HepG2 (cell line): Measurements from ENCODE around the gene DOCK2.

Experiments used
- TF ChIP-seq, protein P1 (sequence below): sonication (generic); formaldehyde crosslinking; conservative IDR thresholded peaks from 2 replicates; pipeline ENCODE4 v1.8.0; 2022; ENCODE audit warnings: low read depth, missing genetic modification reagents
- TF ChIP-seq, protein P2 (sequence below): sonication (generic); formaldehyde crosslinking; IDR thresholded peaks from 2 replicates; pipeline ENCODE4 v1.4.0; 2020; ENCODE audit warnings: missing genetic modification reagents, borderline replicate concordance

DNA sequence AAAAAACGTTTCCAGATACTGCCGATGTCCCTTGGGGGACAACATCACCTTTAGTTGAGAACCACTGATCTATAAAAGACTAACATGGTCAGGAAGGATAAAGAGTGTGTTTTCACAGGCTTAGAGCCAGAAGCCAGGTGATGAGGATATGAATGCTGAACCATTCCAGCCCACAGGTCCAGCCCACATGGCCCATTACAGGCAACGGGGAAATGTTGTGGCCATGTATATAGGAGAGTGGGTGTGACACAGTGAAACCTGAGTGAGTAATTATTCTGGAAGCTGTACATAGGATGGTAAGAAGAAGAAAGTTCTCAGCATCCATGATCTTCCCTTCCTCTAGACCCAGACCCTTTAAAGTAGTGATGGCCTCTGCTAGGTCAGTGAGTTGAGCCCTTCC lies 412.6 kb downstream of the DOCK2 start:
- TF ChIP-seq, protein P1, sequence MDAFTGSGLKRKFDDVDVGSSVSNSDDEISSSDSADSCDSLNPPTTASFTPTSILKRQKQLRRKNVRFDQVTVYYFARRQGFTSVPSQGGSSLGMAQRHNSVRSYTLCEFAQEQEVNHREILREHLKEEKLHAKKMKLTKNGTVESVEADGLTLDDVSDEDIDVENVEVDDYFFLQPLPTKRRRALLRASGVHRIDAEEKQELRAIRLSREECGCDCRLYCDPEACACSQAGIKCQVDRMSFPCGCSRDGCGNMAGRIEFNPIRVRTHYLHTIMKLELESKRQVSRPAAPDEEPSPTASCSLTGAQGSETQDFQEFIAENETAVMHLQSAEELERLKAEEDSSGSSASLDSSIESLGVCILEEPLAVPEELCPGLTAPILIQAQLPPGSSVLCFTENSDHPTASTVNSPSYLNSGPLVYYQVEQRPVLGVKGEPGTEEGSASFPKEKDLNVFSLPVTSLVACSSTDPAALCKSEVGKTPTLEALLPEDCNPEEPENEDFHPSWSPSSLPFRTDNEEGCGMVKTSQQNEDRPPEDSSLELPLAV, result no peak
- TF ChIP-seq, protein P2, sequence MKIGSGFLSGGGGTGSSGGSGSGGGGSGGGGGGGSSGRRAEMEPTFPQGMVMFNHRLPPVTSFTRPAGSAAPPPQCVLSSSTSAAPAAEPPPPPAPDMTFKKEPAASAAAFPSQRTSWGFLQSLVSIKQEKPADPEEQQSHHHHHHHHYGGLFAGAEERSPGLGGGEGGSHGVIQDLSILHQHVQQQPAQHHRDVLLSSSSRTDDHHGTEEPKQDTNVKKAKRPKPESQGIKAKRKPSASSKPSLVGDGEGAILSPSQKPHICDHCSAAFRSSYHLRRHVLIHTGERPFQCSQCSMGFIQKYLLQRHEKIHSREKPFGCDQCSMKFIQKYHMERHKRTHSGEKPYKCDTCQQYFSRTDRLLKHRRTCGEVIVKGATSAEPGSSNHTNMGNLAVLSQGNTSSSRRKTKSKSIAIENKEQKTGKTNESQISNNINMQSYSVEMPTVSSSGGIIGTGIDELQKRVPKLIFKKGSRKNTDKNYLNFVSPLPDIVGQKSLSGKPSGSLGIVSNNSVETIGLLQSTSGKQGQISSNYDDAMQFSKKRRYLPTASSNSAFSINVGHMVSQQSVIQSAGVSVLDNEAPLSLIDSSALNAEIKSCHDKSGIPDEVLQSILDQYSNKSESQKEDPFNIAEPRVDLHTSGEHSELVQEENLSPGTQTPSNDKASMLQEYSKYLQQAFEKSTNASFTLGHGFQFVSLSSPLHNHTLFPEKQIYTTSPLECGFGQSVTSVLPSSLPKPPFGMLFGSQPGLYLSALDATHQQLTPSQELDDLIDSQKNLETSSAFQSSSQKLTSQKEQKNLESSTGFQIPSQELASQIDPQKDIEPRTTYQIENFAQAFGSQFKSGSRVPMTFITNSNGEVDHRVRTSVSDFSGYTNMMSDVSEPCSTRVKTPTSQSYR, result no peak
